Medulla oblongata (tissue), 1 donor: ENCODE data around the gene STK36.

Experiments
- DNase-seq: peaks from one replicate; pipeline ENCODE4 v3.0.0-alpha.2; 2015; ENCODE audit errors: extremely low spot score

STK36 gene

DNA sequence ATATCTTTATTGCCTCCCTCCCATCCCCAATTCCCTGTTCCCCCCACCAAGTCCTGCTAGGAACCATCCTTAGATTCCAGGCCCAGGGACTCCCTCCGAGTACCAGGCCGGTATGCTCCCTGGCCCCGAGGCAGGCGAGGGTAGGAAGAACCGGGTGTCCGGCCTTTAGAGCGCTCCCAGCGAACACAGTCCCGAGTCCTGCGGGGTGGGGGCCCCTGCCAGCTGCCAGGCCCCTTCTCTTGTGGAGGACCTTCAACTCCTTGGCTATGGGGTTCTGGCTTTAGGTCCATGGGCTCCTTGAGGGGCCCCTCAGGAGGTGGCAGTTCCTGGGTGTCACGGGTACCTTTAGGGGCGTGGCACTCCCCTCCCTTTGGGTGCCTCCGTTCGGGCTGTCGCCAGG lies 8.0 kb upstream of the STK36 start:
- no peak for DNase-seq

- no peak for DNase-seq
These were observed 7.2 kb upstream of the STK36 start for GRCh38 chr2:218664653-218665052.

GRCh38 chr2:218671097-218671653 lies 711 bp upstream of the STK36 start:
- DNase-seq, result no peak

- DNase-seq, result no peak
These were observed 7.2 kb downstream of the STK36 start for GRCh38 chr2:218679119-218679518.

DNA sequence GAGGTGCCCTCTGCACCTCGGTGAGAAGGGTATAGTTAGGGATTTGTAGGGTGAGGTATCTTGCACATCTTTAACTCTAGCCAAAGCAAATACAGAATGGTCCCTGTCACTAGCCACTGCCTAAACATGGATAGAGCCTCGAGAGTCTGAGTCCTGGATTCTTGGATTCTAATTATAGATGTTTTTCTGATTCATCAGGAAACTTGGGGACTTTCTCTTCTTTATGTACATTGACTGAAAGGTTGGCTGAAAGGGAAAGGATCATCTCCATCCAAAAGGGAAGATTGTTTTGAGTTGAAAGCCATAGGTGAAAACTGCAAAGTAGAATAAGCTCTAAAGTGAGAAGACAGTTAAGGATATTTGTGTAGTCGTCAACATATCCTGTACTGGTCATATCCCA lies 8.2 kb downstream of the STK36 start:
- DNase-seq, result no peak

- peak; percentile 90 for DNase-seq
These were observed 15.6 kb downstream of the STK36 start for GRCh38 chr2:218687400-218688060.

DNA sequence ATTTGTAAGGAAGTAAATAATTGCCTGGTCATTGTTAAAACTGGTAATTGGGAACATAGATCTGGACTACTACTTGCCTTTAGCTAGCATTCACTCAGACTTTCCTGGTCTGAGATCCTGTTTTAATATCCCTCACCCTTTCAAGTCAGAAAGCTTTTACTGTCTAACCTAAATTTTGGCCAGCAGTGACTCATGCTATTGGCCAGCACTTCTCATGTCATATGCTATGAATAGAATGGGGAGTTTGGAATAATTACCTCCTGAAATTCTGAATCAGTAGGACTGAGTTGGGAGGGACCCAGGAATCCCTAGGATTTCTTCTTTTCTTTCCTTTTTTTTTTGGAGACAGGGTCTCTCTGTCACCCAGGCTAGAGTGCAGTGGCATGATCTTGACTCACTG lies 19.3 kb downstream of the STK36 start:
- DNase-seq, result no peak

GRCh38 chr2:218694405-218695145 lies 22.7 kb downstream of the STK36 start:
- DNase-seq, result no peak

GRCh38 chr2:218698885-218699284 lies 27.0 kb downstream of the STK36 start:
- no peak for DNase-seq

DNA sequence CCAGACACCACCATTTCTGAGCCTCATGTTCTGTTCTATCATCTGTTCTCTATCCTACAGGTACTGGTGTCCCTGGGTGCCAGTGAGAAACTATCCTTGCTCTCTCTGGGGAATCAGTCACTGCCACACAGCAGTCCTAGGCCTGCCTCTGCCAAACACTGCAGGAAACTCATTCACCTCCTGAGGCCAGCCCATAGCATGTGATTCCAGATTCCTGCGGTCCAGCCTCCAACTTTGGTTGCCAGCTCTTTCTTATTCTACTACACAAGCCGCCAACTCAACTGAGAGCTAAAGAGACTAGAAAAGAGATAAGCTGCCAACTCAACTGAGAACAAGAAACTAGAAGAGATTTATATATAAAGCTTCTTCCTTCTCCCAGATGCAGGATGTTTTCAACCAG lies 29.9 kb downstream of the STK36 start:
- DNase-seq, result peak; percentile 52

DNA sequence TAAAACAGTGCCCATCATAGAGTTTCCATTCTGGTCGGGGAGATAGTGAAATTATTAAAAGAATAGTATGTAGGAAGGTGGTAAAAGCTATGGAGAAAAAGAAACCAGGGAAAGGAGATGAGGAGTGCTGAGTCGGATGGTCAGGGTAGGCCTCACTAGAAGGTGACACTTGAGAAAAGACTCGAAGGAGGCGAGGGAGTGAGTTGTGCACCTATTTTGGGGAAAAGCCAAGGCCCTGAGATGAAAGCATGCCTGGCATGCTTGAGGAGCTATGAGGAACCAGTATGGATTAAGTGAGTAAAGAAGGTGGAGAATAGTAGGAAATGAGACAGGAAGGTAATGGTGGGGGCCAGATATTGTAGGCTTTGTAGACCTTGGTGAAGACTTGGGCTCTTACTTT lies 31.5 kb downstream of the STK36 start:
- DNase-seq, result no peak

DNA sequence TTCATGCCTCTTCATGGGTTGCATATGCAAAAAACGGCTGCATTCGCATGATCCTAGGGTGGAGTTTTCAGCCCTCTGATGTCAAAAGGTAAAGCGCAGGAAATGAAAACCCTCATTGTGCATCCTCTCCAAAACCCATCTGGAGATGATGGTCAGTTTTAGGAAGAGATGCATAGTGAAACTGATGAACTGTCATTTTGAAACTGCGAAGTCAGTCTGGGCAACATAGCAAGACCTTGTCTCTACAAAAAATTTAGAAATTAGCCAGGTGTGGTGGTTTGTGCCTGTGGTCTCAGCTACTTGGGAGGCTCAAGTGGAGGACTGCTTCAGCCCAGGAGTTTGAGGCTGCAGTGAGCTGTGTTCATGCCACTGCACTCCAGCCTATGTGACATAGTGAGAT lies 36.2 kb downstream of the STK36 start:
- DNase-seq, result no peak

GRCh38 chr2:218709908-218710307 lies 38.0 kb downstream of the STK36 start:
- DNase-seq, result no peak

DNA sequence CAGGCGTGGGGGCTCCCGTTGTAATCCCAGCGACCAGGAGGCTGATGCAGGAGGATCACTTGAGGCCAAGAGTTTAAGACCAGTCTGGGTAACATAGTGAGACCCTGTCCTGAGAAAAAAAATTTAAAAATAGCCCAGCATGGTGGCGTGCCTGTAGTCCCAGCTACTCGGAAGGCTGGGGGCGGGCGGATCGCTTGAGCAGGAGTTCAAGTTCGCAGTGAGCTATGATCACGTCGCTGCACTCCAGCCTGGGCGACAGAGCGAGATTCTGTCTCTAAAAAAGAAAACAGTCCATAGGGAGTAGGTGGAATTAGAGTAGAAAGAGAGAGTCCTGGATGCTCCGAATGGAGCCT lies 38.4 kb downstream of the STK36 start:
- DNase-seq, result no peak

DNA sequence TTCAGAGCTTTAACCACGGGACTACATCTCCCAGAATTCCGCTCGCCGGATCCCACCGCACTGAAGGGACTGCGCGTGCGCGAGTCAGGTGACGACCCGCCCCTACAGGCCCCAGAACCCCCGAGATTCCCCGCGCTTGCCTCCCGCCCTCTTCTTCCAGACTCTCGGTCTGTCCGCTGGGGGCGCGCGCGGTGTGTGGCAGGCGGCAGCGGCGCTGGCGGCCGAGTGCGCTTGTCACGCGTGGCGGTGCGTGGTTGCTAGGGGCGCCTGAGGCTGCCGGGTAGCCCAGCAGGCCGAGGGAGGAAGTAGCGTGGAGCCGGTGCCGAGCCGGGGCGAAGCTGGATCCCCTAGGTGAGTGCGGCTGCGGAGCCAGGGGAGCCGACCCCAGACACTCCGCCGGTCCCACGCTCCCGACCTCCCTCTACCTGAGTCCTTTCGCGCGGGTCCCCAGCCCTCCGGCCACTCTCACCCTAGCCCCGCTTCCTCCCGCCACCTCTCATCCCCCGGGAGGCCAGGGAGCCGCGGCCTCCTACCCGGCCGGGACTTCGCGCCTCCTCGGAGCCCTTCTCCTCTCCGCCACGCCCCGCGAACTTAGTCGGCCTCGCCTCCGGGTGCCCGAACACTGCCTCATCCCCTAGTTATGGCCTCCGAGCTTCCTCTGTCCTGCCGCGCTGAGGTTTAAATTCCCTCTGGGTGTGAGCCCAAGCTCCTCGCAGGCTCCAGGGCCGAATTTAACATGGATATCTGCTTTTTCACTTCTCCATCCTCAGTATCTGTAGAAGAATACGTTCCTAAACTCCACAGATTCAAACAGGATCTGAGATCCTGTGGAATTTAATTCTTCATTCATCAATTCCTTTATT lies 39.0 kb downstream of the STK36 start, which contains the start of gene TTLL4:
TTLL4 (plus strand) TSS at position 149 of the 863 bp plus-strand sequence. CDS start 26,842 bp downstream, outside the sequence.
- peak; percentile 99 for DNase-seq

DNA sequence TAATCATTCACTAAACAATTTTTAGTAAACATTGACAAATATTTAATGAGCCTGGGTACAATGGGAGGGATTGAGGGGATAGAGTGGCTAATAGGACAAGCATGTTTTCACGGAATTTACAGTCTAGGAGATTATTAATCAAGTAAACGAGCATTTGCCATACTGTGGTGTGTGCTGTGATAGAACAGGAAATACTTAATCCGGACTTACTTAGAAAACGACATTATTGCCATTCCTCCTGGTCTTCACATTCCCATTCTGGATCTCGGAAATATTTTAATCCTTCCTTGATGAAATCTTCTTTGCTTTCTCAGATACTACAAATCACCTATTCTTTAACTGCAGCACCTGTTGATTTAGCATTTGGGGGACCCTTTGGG lies 39.7 kb downstream of the STK36 start:
- peak; percentile 46 for DNase-seq

GRCh38 chr2:218713922-218714321 lies 42.0 kb downstream of the STK36 start:
- no peak for DNase-seq

DNA sequence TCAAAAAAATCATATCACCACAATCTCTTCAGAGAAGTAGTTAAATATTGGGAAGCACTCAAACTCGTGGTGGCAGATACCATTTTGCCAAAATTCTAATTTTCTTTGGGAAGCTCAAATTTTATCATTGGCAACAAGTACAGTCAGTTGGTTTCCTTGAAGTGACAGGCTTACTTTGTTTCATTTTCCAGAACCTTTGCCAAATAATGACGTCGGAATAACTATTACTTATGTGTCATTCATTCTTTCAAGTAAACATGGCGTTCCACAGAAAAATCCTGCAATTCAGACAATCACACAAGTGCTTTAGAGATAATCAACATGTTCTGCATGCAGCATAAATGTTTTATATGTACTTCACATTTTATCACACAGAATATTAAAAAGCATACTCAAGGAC lies 44.2 kb downstream of the STK36 start:
- DNase-seq, result peak; percentile 65

DNA sequence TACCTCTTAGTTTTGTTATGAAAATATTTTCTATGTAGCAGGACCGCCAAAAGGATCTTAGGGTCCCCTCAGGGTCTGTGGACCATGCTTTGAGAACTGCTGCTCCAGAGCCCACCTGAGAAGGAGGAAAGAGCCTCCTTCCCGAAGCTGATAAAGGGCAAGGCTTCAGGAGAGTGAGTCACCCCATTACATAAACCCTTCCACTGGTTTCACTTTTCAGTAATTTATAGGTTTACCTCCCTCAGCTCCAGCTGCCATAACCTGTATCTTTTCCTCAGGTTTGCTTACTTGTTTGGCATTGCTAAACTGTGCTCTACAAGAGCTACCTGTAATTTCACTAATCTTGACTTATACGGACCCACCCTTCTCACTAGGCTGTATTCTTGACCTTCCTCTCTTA lies 45.4 kb downstream of the STK36 start:
- no peak for DNase-seq

DNA sequence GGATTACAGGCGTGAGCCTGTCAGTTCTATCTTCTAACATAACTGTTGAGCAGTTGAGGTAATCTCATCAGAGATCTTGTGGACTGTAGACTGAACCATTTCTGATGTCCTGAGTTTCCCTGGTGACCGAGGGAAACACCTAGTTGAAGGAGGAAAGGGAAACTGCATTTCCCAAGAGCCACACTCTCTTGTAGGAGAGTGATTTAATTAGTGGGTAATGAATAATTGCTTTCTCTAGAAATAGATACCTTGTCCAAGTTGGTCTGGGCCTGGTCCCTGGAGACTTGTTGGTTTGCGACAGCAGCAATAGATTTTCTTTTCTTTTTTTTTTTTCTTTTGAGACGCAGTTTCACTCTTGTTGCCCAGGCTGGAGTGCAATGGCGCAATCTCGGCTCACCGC lies 46.2 kb downstream of the STK36 start:
- no peak for DNase-seq

GRCh38 chr2:218719457-218719856 lies 47.6 kb downstream of the STK36 start:
- no peak for DNase-seq
